ENCODE measurements around the gene GPRC5D. TPM values are rescaled to one million over a fixed set of nuclear protein-coding genes. Genes with fewer than 3 reads are reported as not detected.

Gene GPRC5D
- total RNA-seq, 1 donor from 2014 or later = not detected

GRCh38 chr12:12898136-12898717 is 53.7 kb downstream of the GPRC5D start:
- intact Hi-C loops (cut with DNase I) = no loop called here
- ATAC-seq (ENCODE audit: poor library complexity) (no peak), DNase-seq (no peak)

DNA sequence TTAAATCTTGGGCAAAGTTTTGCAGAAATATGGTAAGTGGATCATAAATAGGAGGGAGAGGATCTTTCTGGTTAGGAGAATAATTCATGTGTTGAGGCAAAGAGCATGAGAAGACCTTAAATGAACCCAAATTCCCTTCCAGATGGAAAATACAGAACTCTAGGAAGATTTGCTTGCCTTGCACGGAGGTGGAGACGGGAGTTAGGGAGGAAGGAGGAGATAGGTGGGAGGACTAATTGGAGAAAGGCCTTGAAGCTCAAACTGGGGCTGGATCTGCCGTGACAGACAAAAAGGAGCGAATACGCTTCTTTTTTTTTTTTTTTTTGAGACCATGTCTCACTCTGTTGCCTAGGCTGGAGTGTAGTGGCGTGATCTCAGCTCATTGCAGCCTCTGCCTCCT is 54.7 kb downstream of the GPRC5D start:
- DNase-seq (no peak), ATAC-seq (ENCODE audit: poor library complexity) (no peak)
- intact Hi-C loops (cut with DNase I) = no loop called here

DNA sequence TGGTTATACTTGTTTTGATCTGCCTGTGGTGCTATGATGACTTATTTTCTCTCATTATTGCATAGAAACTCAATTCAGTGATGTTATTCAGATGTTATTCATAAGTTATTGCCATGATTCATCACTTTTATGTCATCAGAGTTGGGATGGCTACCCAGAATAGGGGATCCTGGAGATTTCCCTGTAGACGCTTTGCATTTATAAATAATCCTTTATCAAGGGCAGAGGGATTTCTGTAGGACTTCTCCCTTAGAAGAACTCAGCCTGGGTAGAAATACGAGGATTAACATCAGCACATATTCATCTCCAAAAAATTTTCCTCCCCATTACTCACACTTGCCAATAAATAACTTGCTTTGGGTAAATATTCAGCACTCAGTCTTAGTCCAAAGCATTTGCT is 55.7 kb downstream of the GPRC5D start:
- intact Hi-C loops (cut with DNase I) = no loop called here
- ATAC-seq (ENCODE audit: poor library complexity) (no peak), DNase-seq (no peak)

DNA sequence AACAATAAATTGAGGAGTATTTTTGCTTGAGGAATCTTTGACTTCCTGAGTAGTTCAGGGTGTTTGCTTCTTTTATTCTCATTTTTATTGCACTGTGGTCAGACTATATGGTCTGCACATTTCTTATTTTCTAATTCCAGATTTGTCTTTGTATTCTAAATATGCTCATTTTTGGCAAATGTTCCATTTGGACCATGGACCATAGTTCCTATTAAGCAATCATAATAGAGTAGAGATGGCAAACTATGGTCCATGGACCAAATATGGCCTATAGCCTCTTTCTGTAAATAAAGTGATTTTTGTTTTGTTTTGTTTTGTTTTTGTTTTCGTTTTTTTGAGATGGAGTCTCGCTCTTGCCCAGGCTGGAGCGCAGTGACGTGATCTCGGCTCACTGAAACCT is 58.5 kb downstream of the GPRC5D start:
- no peak for DNase-seq
- no peak for ATAC-seq (ENCODE audit: poor library complexity)
- intact Hi-C loops (cut with DNase I) = no loop called here

- ATAC-seq (ENCODE audit: poor library complexity) (no peak), DNase-seq (no peak)
- intact Hi-C loops (cut with DNase I) = no loop called here
Observed at GRCh38 chr12:12892681-12893141, 59.3 kb downstream of the GPRC5D start.

- ATAC-seq (ENCODE audit: poor library complexity) = peak; percentile 3
- intact Hi-C loops (cut with DNase I) = no loop called here
Observed at GRCh38 chr12:12891881-12892355, 60.1 kb downstream of the GPRC5D start.

DNA sequence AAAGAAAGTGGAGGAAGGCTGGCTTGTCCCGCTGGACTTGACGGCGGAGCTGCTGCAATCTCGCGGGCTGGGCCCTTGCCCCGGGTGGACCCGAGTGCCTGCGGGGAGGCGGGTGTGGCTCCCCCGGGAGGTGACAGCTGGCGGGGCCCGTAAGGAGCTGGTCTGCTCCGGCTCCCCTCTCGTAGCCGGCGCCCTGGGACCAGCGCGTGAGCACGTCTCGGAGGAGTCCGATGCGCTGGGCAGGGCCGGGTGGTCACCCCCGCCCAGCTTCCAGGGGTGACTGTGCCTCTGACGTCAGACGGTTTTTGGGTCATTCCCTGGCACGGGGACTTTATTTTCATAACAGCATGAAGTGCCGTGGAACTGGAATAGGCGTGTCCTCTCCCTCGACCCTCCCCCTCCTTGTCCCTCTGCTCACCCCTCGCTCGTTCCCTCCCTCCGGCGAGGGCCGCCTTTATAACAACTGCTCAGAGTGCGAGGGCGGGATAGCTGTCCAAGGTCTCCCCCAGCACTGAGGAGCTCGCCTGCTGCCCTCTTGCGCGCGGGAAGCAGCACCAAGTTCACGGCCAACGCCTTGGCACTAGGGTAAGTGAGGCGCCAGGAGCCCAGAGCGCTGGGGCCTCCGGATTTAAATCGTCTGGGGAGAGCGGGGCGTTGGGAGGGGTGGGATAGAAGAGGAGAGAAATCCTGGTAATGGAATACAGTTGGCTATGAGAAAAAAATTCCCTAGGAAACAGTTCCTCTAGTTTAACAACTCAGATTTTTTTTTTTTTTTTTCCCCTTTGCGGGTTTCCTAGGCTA is 60.7 kb downstream of the GPRC5D start, which contains the start of gene GPRC5A:
Gene GPRC5A, plus strand, starts transcription at position 483 of the 801 bp plus-strand sequence. CDS start 16,688 bp downstream, outside the sequence.
- intact Hi-C loops (cut with DNase I) = no loop called here
- ATAC-seq (ENCODE audit: poor library complexity) (peak; percentile 92), DNase-seq (peak; percentile 87)

More at GRCh38 chr12:12891881-12892355, 60.1 kb downstream of the GPRC5D start:
- no peak for DNase-seq

Other genes with a start within 250 kb of the GPRC5D start
- gene CDKN1B, start 234.8 kb downstream of the GPRC5D start, total RNA-seq = 37.5 TPM
- 18.8 TPM for gene APOLD1, start 166.5 kb downstream of the GPRC5D start, total RNA-seq
- 24.9 TPM for gene DDX47, start 138.8 kb downstream of the GPRC5D start, total RNA-seq
- gene GPRC5A, start 60.6 kb downstream of the GPRC5D start, total RNA-seq = 2.0 TPM
- 65.3 TPM for gene HEBP1, start 48.1 kb upstream of the GPRC5D start, total RNA-seq
- gene FAM234B, start 92.2 kb upstream of the GPRC5D start, total RNA-seq = 1.8 TPM
- gene GSG1, start 151.5 kb upstream of the GPRC5D start, total RNA-seq = not detected
- gene EMP1, start 244.6 kb upstream of the GPRC5D start, total RNA-seq = 99.9 TPM